ENCODE data around the gene HMX1.

Gene HMX1

DNA sequence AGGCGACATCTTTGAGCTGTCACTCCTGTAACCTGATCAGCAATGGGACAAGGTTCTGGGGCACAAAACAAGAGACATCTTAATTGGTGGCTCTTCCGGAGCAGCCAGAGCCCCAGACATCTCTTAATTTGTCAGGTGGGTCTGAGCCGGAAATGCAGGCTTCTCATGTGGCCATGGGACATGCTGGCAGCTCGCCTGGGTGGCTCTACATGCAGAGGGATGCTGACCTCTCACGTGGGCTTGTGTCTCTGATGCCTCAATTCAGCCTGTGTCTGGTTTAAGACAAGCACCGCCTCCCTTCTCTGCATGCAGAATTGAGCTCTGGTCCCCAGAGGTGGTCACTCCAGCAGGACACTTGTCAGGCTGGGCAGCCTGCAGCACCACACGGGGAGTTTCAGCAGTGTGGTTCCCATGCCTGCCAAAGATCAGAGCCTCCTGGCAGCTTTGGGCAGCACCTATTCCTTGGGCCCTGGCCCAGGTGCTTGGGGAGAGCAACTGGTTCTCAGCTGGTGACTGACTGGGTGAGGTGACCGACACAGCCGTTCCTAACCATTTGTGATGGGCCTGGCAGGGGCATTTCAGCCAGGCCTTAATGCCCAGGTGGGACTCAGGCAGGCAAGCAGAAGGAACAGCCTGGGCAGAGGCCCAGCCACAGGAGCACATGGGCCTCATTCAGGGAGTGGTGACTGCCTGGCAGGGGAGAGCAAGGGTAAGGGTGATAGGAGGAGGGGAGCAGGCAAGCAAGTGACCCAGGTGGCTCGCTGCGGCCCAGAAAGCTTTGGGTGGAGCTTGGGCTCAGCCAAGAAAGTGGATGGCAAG lies 53.4 kb downstream of the HMX1 start:
- Histone ChIP-seq H3K4me3 (ENCODE audit: low read length) (no peak overlapping the region), H3K36me3 (ENCODE audit: control insufficient read depth, insufficient read depth, low read length) (no peaks in the 10 kb centered on the region), H3K27me3 (ENCODE audit: control insufficient read depth, insufficient read depth, low read length) (peaks cover 3% of the 10 kb centered on the region), H3K9me3 (ENCODE audit: control insufficient read depth, low read length) (no peaks in the 10 kb centered on the region), H3K9ac (ENCODE audit: low read length) (no peak overlapping the region), H3K4me1 (ENCODE audit: control insufficient read depth, insufficient read depth, low read length) (no peaks in the 10 kb centered on the region)

DNA sequence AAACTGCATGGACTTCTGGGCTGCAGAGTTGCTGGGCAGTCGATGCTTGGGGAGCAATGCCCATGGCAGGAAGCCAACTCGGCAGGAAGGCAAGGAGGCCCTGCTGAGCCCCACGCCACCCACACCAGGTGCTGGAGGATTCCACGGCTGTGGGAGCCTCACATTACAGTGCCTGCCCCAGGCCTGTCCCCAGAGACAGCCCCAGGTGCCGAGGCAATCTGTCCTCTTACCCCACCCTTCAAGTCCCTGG lies 53.9 kb downstream of the HMX1 start:
- Histone ChIP-seq H3K9me3 (ENCODE audit: control insufficient read depth, low read length) (no peaks in the 10 kb centered on the region), H3K27me3 (ENCODE audit: control insufficient read depth, insufficient read depth, low read length) (peaks cover 3% of the 10 kb centered on the region)

DNA sequence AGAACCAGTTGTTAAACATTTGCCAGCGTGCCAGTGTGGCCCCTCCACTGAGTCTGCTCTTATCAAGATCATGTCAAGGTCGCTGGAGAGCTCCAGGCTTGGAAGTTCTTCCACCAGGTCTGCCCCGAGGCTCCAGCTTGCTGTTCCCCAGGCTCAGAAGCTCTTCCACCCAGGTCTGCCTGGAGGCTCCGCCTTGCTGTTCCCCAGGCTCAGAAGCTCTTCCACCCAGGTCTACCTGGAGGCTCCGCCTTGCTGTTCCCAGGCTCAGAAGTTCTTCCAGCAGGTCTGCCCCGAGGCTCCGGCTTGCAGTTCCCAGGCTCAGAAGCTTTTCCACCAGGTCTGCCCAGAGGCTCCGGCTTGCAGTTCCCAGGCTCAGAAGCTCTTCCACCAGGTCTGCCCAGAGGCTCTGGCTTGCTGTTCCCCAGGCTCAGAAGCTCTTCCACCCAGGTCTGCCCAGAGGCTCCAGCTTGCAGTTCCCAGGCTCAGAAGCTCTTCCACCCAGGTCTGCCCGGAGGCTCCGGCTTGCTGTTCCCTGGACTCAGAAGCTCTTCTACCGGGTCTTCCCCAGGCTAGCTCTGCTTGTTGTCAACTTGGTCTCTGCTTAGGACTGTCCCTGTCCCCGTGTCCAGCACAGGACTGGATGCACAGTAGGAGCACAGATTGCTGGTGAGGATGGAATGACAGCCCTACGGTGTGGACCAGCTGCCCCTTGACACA lies 54.4 kb downstream of the HMX1 start:
- H3K27me3 ChIP-seq (ENCODE audit: control insufficient read depth, insufficient read depth, low read length): peaks cover 3% of the 10 kb centered on the region
- no peaks in the 10 kb centered on the region for H3K4me1 ChIP-seq (ENCODE audit: control insufficient read depth, insufficient read depth, low read length)
- H3K36me3 ChIP-seq (ENCODE audit: control insufficient read depth, insufficient read depth, low read length): no peaks in the 10 kb centered on the region
- H3K9ac ChIP-seq (ENCODE audit: low read length): no peak overlapping the region
- no peak overlapping the region for H3K4me3 ChIP-seq (ENCODE audit: low read length)
- H3K9me3 ChIP-seq (ENCODE audit: control insufficient read depth, low read length): no peaks in the 10 kb centered on the region

More for the DNA sequence above, 53.9 kb downstream of the HMX1 start:
- no peak overlapping the region for H3K4me3 ChIP-seq (ENCODE audit: low read length)
- H3K4me1 ChIP-seq (ENCODE audit: control insufficient read depth, insufficient read depth, low read length): no peaks in the 10 kb centered on the region
- H3K36me3 ChIP-seq (ENCODE audit: control insufficient read depth, insufficient read depth, low read length): no peaks in the 10 kb centered on the region
- no peak overlapping the region for H3K9ac ChIP-seq (ENCODE audit: low read length)

Measured in mucosa of stomach (tissue), 1 donor.